Measurements from ENCODE around the gene IGSF21. TPM values are rescaled to one million over a fixed set of nuclear protein-coding genes. Genes with fewer than 3 reads are reported as not detected.

The IGSF21 gene
- total RNA-seq, 1 donor from 2014 or later: 0.35 TPM

- peaks cover 17% of the 10 kb centered on the region for H3K27me3 Mint-ChIP-seq (ENCODE audit: low read depth)
These were observed 26.9 kb downstream of the IGSF21 start for GRCh38 chr1:18134324-18135046.

GRCh38 chr1:18137759-18138345 is 30.3 kb downstream of the IGSF21 start:
- no peak overlapping the region for H3K4me3 Mint-ChIP-seq
- H3K36me3 Mint-ChIP-seq (ENCODE audit: low read depth): no peaks in the 10 kb centered on the region
- H3K9me3 Mint-ChIP-seq: no peaks in the 10 kb centered on the region
- TF ChIP-seq, protein P1, sequence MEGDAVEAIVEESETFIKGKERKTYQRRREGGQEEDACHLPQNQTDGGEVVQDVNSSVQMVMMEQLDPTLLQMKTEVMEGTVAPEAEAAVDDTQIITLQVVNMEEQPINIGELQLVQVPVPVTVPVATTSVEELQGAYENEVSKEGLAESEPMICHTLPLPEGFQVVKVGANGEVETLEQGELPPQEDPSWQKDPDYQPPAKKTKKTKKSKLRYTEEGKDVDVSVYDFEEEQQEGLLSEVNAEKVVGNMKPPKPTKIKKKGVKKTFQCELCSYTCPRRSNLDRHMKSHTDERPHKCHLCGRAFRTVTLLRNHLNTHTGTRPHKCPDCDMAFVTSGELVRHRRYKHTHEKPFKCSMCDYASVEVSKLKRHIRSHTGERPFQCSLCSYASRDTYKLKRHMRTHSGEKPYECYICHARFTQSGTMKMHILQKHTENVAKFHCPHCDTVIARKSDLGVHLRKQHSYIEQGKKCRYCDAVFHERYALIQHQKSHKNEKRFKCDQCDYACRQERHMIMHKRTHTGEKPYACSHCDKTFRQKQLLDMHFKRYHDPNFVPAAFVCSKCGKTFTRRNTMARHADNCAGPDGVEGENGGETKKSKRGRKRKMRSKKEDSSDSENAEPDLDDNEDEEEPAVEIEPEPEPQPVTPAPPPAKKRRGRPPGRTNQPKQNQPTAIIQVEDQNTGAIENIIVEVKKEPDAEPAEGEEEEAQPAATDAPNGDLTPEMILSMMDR (conservative IDR thresholded peaks at IDR 0.05): no peak
- no peak for DNase-seq (ENCODE audit: low read depth, low spot score)
- H3K4me1 Mint-ChIP-seq: peaks cover 6% of the 10 kb centered on the region
- peaks cover 17% of the 10 kb centered on the region for H3K27me3 Mint-ChIP-seq (ENCODE audit: low read depth)
- no peak overlapping the region for H3K27ac Mint-ChIP-seq (ENCODE audit: unreplicated experiment)

More at GRCh38 chr1:18134324-18135046, 26.9 kb downstream of the IGSF21 start:
- no peaks in the 10 kb centered on the region for H3K36me3 Mint-ChIP-seq (ENCODE audit: low read depth)
- peaks cover 6% of the 10 kb centered on the region for H3K4me1 Mint-ChIP-seq
- H3K9me3 Mint-ChIP-seq: no peaks in the 10 kb centered on the region
- no peak overlapping the region for H3K27ac Mint-ChIP-seq (ENCODE audit: unreplicated experiment)
- no peak for DNase-seq (ENCODE audit: low read depth, low spot score)
- H3K4me3 Mint-ChIP-seq: no peak overlapping the region
- TF ChIP-seq, protein P1 (conservative IDR thresholded peaks at IDR 0.05): no peak

GRCh38 chr1:18139198-18139981 is 31.8 kb downstream of the IGSF21 start:
- no peak for DNase-seq (ENCODE audit: low read depth, low spot score)
- TF ChIP-seq, protein P1 (conservative IDR thresholded peaks at IDR 0.05): no peak
- Mint-ChIP-seq H3K4me1 (no peaks in the 10 kb centered on the region), H3K27ac (ENCODE audit: unreplicated experiment) (no peak overlapping the region), H3K9me3 (no peaks in the 10 kb centered on the region), H3K36me3 (ENCODE audit: low read depth) (no peaks in the 10 kb centered on the region), H3K4me3 (no peak overlapping the region), H3K27me3 (ENCODE audit: low read depth) (peaks cover 11% of the 10 kb centered on the region)

DNA sequence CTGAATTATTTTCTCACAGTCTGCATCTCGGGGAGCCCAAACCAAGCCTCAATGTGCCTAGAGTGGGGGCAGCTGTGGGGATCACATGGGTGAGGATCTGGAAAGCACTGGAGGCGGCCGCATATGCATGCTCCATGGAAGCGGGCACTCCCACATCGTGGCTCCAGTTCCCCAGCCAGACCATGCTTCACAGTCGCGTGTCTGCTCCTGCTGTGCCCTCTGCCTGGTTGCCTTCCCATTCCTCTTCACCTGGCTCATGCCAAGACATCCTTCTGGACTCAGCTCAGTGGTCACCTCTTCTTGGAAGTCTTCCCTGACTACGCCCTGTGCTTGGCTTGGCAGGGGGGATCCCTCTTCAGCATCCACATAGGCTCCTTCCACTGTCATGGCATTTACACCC is 32.8 kb downstream of the IGSF21 start:
- no peak for DNase-seq (ENCODE audit: low read depth, low spot score)
- H3K4me3 Mint-ChIP-seq: no peak overlapping the region
- peaks cover 11% of the 10 kb centered on the region for H3K27me3 Mint-ChIP-seq (ENCODE audit: low read depth)
- peak overlapping the region; percentile 94 for H3K27ac Mint-ChIP-seq (ENCODE audit: unreplicated experiment)
- H3K36me3 Mint-ChIP-seq (ENCODE audit: low read depth): no peaks in the 10 kb centered on the region
- no peaks in the 10 kb centered on the region for H3K9me3 Mint-ChIP-seq
- TF ChIP-seq, protein P1 (conservative IDR thresholded peaks at IDR 0.05): no peak
- no peaks in the 10 kb centered on the region for H3K4me1 Mint-ChIP-seq

DNA sequence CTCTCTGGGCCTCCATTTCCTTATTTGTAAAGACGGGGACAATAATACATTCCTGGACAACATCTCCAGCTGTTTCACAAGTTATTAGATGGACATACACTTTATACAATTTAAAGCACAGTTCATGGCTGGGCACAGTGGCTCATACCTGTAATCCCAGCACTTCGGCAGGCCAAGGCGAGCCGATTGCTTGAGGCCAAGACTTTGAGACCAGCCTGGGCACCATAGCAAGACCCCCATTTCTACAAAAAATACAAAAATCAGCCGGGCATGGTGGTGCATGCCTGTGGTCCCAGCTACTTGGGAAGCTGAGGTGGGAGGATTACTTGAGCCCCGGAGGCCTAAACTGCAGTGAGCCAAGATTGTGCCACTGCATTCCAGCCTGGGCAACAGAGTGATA is 34.1 kb downstream of the IGSF21 start:
- Mint-ChIP-seq H3K27ac (ENCODE audit: unreplicated experiment) (no peak overlapping the region), H3K36me3 (ENCODE audit: low read depth) (no peaks in the 10 kb centered on the region), H3K4me3 (no peak overlapping the region), H3K9me3 (no peaks in the 10 kb centered on the region), H3K27me3 (ENCODE audit: low read depth) (peaks cover 11% of the 10 kb centered on the region), H3K4me1 (no peaks in the 10 kb centered on the region)
- DNase-seq (ENCODE audit: low read depth, low spot score): no peak
- TF ChIP-seq, protein P1 (conservative IDR thresholded peaks at IDR 0.05): no peak
